Activated CD8-positive, alpha-beta T cell treated with anti-CD3 and anti-CD28 coated beads for 36 hours (primary cell): ENCODE results near the gene CYP2U1. TPM values are rescaled to one million over a fixed set of nuclear protein-coding genes. Genes with fewer than 3 reads are reported as not detected.

Source experiments
- ATAC-seq: fragments of 200-7000 bp; cut with Tn5 transposase; one replicate; pipeline ENCODE4 v1.10.0; 2021; ENCODE audit warnings: mild to moderate bottlenecking, moderate library complexity
- CTCF ChIA-PET: fragments of 350-600 bp; sonication (Branson Sonifier 250); formaldehyde crosslinking; loops from one replicate; lab custom pipeline; 2021; ENCODE audit warnings: antibody characterized with exemption; lab: Charles Lee
- POLR2A ChIA-PET: fragments of 350-600 bp; sonication (Branson Sonifier 250); formaldehyde crosslinking; loops from one replicate; lab custom pipeline; 2021; ENCODE audit warnings: antibody characterized with exemption; lab: Charles Lee
- DNase-seq: peaks from one replicate; pipeline ENCODE4 v3.0.0-alpha.2; 2020
- H3K27ac Mint-ChIP-seq: one replicate; pipeline ENCODE4 v1.8.0; 2021; ENCODE audit warnings: mild to moderate bottlenecking, mixed read lengths
- H3K27me3 Mint-ChIP-seq: one replicate; pipeline ENCODE4 v1.8.0; 2021; ENCODE audit warnings: mixed read lengths
- H3K36me3 Mint-ChIP-seq: one replicate; pipeline ENCODE4 v1.8.0; 2021; ENCODE audit warnings: low read depth, mixed read lengths
- H3K4me1 Mint-ChIP-seq: one replicate; pipeline ENCODE4 v1.8.0; 2021; ENCODE audit warnings: low read depth, mixed read lengths
- H3K4me3 Mint-ChIP-seq: one replicate; pipeline ENCODE4 v1.8.0; 2021; ENCODE audit warnings: mild to moderate bottlenecking, moderate library complexity, mixed read lengths
- H3K9me3 Mint-ChIP-seq: one replicate; pipeline ENCODE4 v1.8.0; 2021; ENCODE audit warnings: mixed read lengths
- CTCF ChIP-seq: fragments of 200-600 bp; IDR thresholded peaks from one replicate; pipeline ENCODE4 v1.8.0; 2022; ENCODE audit warnings: antibody characterized with exemption, mild to moderate bottlenecking
- intact Hi-C: fragments of 100-400 bp; cut with micrococcal nuclease; formaldehyde crosslinking; loops from one replicate; pipeline ENCODE4 v1.10.0; 2022
- total RNA-seq, 2 experiments: library from RNA; stranded (reverse); gene quantifications; one replicate each; pipeline ENCODE4 v1.2.3, GENCODE V29; 2021

CYP2U1 gene
- 1 to 10 TPM; 2.5 to 3.1 TPM for total RNA-seq

GRCh38 chr4:107930821-107931774 is at the start of gene CYP2U1:
TSS of gene CYP2U1 (plus strand) at chr4:107931549. CDS start at chr4:107931644, 95 bp downstream.
- intact Hi-C loops, result no loop called here
- DNase-seq, result peak; percentile 76
- POLR2A ChIA-PET, result interaction anchor here (0.8 kb wide), 1 partner anchor 347 kb away, joined by 3 read pairs; no protein-coding TSS in a partner anchor
- peak; percentile 88 for ATAC-seq
- peak within 1 kb of the TSS; percentile 80 for H3K4me3 Mint-ChIP-seq
- H3K27me3 Mint-ChIP-seq, result no peaks in the 10 kb centered on the region
- H3K36me3 Mint-ChIP-seq, result peaks cover under 1% of the 10 kb centered on the region
- TF ChIP-seq CTCF, result no peak
- H3K27ac Mint-ChIP-seq, result peak within 1 kb of the TSS; percentile 79
- peaks cover 23% of the 10 kb centered on the region for H3K4me1 Mint-ChIP-seq
- CTCF ChIA-PET, result interaction anchor here (1.1 kb wide), 1 partner anchor 18 kb away, joined by 4 read pairs; no protein-coding TSS in a partner anchor
- no peaks in the 10 kb centered on the region for H3K9me3 Mint-ChIP-seq

GRCh38 chr4:107885865-107886264 is 45.5 kb upstream of the CYP2U1 start:
- DNase-seq (no peak), ATAC-seq (no peak)
- Mint-ChIP-seq H3K9me3 (peaks cover 8% of the 10 kb centered on the region), H3K4me3 (no peak overlapping the region), H3K4me1 (no peaks in the 10 kb centered on the region), H3K27me3 (peaks cover 8% of the 10 kb centered on the region), H3K27ac (no peak overlapping the region), H3K36me3 (peaks cover 2% of the 10 kb centered on the region)
- TF ChIP-seq CTCF, result no peak
- CTCF ChIA-PET, result no interaction called here
- intact Hi-C loops, result no loop called here
- POLR2A ChIA-PET, result no interaction called here

GRCh38 chr4:107888237-107888636 is 43.1 kb upstream of the CYP2U1 start:
- Mint-ChIP-seq H3K27me3 (no peaks in the 10 kb centered on the region), H3K4me3 (no peak overlapping the region), H3K27ac (no peak overlapping the region), H3K9me3 (peaks cover 8% of the 10 kb centered on the region), H3K36me3 (peaks cover 2% of the 10 kb centered on the region), H3K4me1 (no peaks in the 10 kb centered on the region)
- intact Hi-C loops, result no loop called here
- ChIA-PET CTCF (no interaction called here), POLR2A (no interaction called here)
- no peak for TF ChIP-seq CTCF
- DNase-seq (peak; percentile 5), ATAC-seq (no peak)

- H3K27me3 Mint-ChIP-seq, result peaks cover 5% of the 10 kb centered on the region
- H3K9me3 Mint-ChIP-seq, result peaks cover 8% of the 10 kb centered on the region
- POLR2A ChIA-PET, result interaction anchor here (0.7 kb wide), 1 partner anchor 459 kb away, joined by 3 read pairs; no protein-coding TSS in a partner anchor
- CTCF ChIA-PET, result no interaction called here
- no peak overlapping the region for H3K4me3 Mint-ChIP-seq
- peaks cover 2% of the 10 kb centered on the region for H3K36me3 Mint-ChIP-seq
- H3K4me1 Mint-ChIP-seq, result no peaks in the 10 kb centered on the region
- H3K27ac Mint-ChIP-seq, result no peak overlapping the region
- TF ChIP-seq CTCF, result no peak
- no peak for DNase-seq
- no peak for ATAC-seq
- intact Hi-C loops, result no loop called here
These were observed 40.6 kb upstream of the CYP2U1 start for GRCh38 chr4:107890779-107891178.

DNA sequence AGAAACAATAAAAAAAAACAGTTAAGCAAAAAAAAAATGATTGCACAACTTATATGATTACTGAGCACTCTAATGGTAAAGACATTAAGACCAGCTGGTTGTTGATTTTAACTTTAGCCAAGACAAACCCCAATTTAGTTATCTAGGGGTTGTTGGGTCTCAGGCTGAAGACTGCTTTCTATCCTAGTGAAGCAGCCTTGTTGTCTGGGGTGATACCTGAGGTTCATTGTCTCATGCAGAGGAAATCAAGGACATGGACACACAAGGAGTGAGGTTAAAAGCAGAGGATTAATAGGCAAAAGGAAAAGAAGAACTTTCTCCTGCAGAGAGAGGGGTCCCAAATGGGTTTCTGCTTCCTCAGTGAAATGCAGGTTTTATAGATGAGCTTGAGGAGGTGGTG is 40.0 kb upstream of the CYP2U1 start:
- no peak for TF ChIP-seq CTCF
- ChIA-PET POLR2A (interaction anchor here (0.7 kb wide), 1 partner anchor 460 kb away, joined by 3 read pairs; no protein-coding TSS in a partner anchor), CTCF (interaction anchor here (0.7 kb wide), 1 partner anchor 132 kb away, joined by 6 read pairs; no protein-coding TSS in a partner anchor)
- Mint-ChIP-seq H3K36me3 (peaks cover 2% of the 10 kb centered on the region), H3K27ac (no peak overlapping the region), H3K4me3 (no peak overlapping the region), H3K9me3 (peaks cover 8% of the 10 kb centered on the region), H3K27me3 (peaks cover 5% of the 10 kb centered on the region), H3K4me1 (no peaks in the 10 kb centered on the region)
- ATAC-seq (no peak), DNase-seq (no peak)
- intact Hi-C loops, result no loop called here
